ENCODE results near the gene LRRC2.
"Not testable (repeated sequence)": the region's sequence is repeated elsewhere in the genome, so short reads cannot be mapped to it uniquely, and the experiment has no call there.

Gene LRRC2

GRCh38 chr3:46549408-46549904 is 16.6 kb downstream of the LRRC2 start:
- TF ChIP-seq CTCF (conservative IDR thresholded peaks at IDR 0.05; ENCODE audit: control insufficient read depth, insufficient read depth, low read depth, low read length) = no peak
- no peak overlapping the region for H3K4me3 ChIP-seq (ENCODE audit: control insufficient read depth, low read depth, low read length)

GRCh38 chr3:46548611-46549010 is 17.5 kb downstream of the LRRC2 start:
- DNase-seq (ENCODE audit: low read depth) = not testable (repeated sequence)

More at GRCh38 chr3:46549408-46549904, 16.6 kb downstream of the LRRC2 start:
- DNase-seq (ENCODE audit: low read depth) = no peak

GRCh38 chr3:46546896-46547440 is 19.1 kb downstream of the LRRC2 start:
- no peak for DNase-seq (ENCODE audit: low read depth)
- TF ChIP-seq CTCF (conservative IDR thresholded peaks at IDR 0.05; ENCODE audit: control insufficient read depth, insufficient read depth, low read depth, low read length) = no peak
- no peak overlapping the region for H3K4me3 ChIP-seq (ENCODE audit: control insufficient read depth, low read depth, low read length)

More at GRCh38 chr3:46548611-46549010, 17.5 kb downstream of the LRRC2 start:
- H3K4me3 ChIP-seq (ENCODE audit: control insufficient read depth, low read depth, low read length) = not testable (repeated sequence)

GRCh38 chr3:46545818-46546630 is 20.1 kb downstream of the LRRC2 start:
- no peak for DNase-seq (ENCODE audit: low read depth)
- no peak for TF ChIP-seq CTCF (conservative IDR thresholded peaks at IDR 0.05; ENCODE audit: control insufficient read depth, insufficient read depth, low read depth, low read length)
- no peak overlapping the region for H3K4me3 ChIP-seq (ENCODE audit: control insufficient read depth, low read depth, low read length)

- no peak for DNase-seq (ENCODE audit: low read depth)
- TF ChIP-seq CTCF (conservative IDR thresholded peaks at IDR 0.05; ENCODE audit: control insufficient read depth, insufficient read depth, low read depth, low read length) = no peak
Observed at GRCh38 chr3:46544771-46545503, 21.2 kb downstream of the LRRC2 start.

GRCh38 chr3:46542801-46543201 is 23.3 kb downstream of the LRRC2 start:
- H3K4me3 ChIP-seq (ENCODE audit: control insufficient read depth, low read depth, low read length) = no peak overlapping the region
- DNase-seq (ENCODE audit: low read depth) = no peak
- TF ChIP-seq CTCF (conservative IDR thresholded peaks at IDR 0.05; ENCODE audit: control insufficient read depth, insufficient read depth, low read depth, low read length) = no peak

More at GRCh38 chr3:46544771-46545503, 21.2 kb downstream of the LRRC2 start:
- H3K4me3 ChIP-seq (ENCODE audit: control insufficient read depth, low read depth, low read length) = no peak overlapping the region

GRCh38 chr3:46542344-46542743 is 23.8 kb downstream of the LRRC2 start:
- no peak for DNase-seq (ENCODE audit: low read depth)
- no peak overlapping the region for H3K4me3 ChIP-seq (ENCODE audit: control insufficient read depth, low read depth, low read length)
- TF ChIP-seq CTCF (conservative IDR thresholded peaks at IDR 0.05; ENCODE audit: control insufficient read depth, insufficient read depth, low read depth, low read length) = no peak

Measured in fibroblast of mammary gland (primary cell).